IMR-90 (cell line): ENCODE data around the gene YJEFN3. TPM values are rescaled to one million over a fixed set of nuclear protein-coding genes. Genes with fewer than 3 reads are reported as not detected.

Experiments
- ATAC-seq: fragments of 200-7000 bp; cut with Tn5 transposase; 2 replicates; pipeline ENCODE4 v1.9.1; 2020; ENCODE audit warnings: low read depth, mild to moderate bottlenecking, moderate library complexity
- BruUV-seq: library from RNA; stranded (reverse); fragments of 400-500 nt; replicated peaks from 2 replicates; lab custom pipeline; 2021; lab: Mats Ljungman, UMichigan
- CTCF ChIA-PET: fragments of 300-600 bp; formaldehyde crosslinking; extraction: SDS; loops from one replicate; lab custom pipeline; 2021; ENCODE audit warnings: antibody characterized with exemption; lab: Yijun Ruan, JAX
- POLR2A ChIA-PET: fragments of 300-600 bp; sonication (Branson Sonifier 250); formaldehyde crosslinking; loops from one replicate; lab custom pipeline; 2022; ENCODE audit warnings: antibody characterized with exemption; ENCODE audit not compliant: unreplicated experiment; lab: Charles Lee
- DNase-seq: peaks from one replicate; pipeline ENCODE4 v3.0.0; 2013
- H2AFZ ChIP-seq: replicated peaks from 2 replicates; pipeline ENCODE3; 2013; ENCODE audit warnings: low read length, mild to moderate bottlenecking; ENCODE audit not compliant: poor library complexity
- H2AK5ac ChIP-seq: 2 replicates; pipeline ENCODE4 v1.6.1; 2013; ENCODE audit warnings: low read depth, low read length, inconsistent platforms
- H2AK9ac ChIP-seq: replicated peaks from 2 replicates; pipeline ENCODE3; 2013; ENCODE audit warnings: mild to moderate bottlenecking, low read depth, low read length, moderate library complexity; ENCODE audit not compliant: poor library complexity
- H2BK120ac ChIP-seq: 2 replicates; pipeline ENCODE4 v1.6.1; 2013; ENCODE audit warnings: low read depth, low read length, inconsistent platforms
- H2BK15ac ChIP-seq: 3 replicates; pipeline ENCODE4 v1.6.1; 2013; ENCODE audit warnings: low read depth, low read length, inconsistent platforms
- H2BK20ac ChIP-seq: 2 replicates; pipeline ENCODE4 v1.6.1; 2013; ENCODE audit warnings: low read depth, mild to moderate bottlenecking, inconsistent platforms, low read length, moderate library complexity
- H2BK5ac ChIP-seq: 2 replicates; pipeline ENCODE4 v1.6.1; 2013; ENCODE audit warnings: mild to moderate bottlenecking, low read depth, low read length, inconsistent platforms; ENCODE audit not compliant: poor library complexity, severe bottlenecking
- H3K14ac ChIP-seq: replicated peaks from 2 replicates; pipeline ENCODE4 v1.6.1; 2013; ENCODE audit warnings: low read depth, low read length, inconsistent platforms
- H3K18ac ChIP-seq: 2 replicates; pipeline ENCODE4 v1.6.1; 2013; ENCODE audit warnings: low read depth, low read length, control low read depth
- H3K23ac ChIP-seq: 2 replicates; pipeline ENCODE4 v1.6.1; 2013; ENCODE audit warnings: low read depth, low read length, inconsistent platforms
- H3K27ac ChIP-seq: 2 replicates; pipeline ENCODE4 v1.5.1; 2013; ENCODE audit warnings: mild to moderate bottlenecking, control low read depth, low read length; ENCODE audit not compliant: insufficient read depth
- H3K27me3 ChIP-seq: 2 replicates; pipeline ENCODE4 v1.6.1; 2013; ENCODE audit warnings: low read length; ENCODE audit not compliant: control insufficient read depth, insufficient read depth
- H3K36me3 ChIP-seq: 2 replicates; pipeline ENCODE4 v1.6.1; 2013; ENCODE audit warnings: low read length, mixed read lengths; ENCODE audit not compliant: control insufficient read depth, insufficient read depth
- H3K4ac ChIP-seq: 2 replicates; pipeline ENCODE4 v1.6.1; 2013; ENCODE audit warnings: low read depth, low read length, inconsistent platforms
- H3K4me1 ChIP-seq: 2 replicates; pipeline ENCODE4 v1.6.1; 2013; ENCODE audit warnings: low read length, mixed read lengths; ENCODE audit not compliant: control insufficient read depth, insufficient read depth
- H3K4me2 ChIP-seq: 2 replicates; pipeline ENCODE4 v1.6.1; 2013; ENCODE audit warnings: low read depth, mild to moderate bottlenecking, control low read depth, low read length, moderate library complexity
- H3K4me3 ChIP-seq: 2 replicates; pipeline ENCODE4 v1.5.1; 2013; ENCODE audit warnings: low read depth, mild to moderate bottlenecking, control low read depth, low read length, moderate library complexity; ENCODE audit not compliant: insufficient read depth
- H3K56ac ChIP-seq: 2 replicates; pipeline ENCODE4 v1.6.1; 2013; ENCODE audit warnings: low read length, inconsistent platforms; ENCODE audit not compliant: insufficient read depth; ENCODE audit errors: extremely low read depth
- H3K79me1 ChIP-seq, 2 experiments: 2 replicates each; pipeline ENCODE4 v1.6.1; 2013; ENCODE audit warnings: low read length in 2 of 2, inconsistent platforms in 1 of 2, low read depth in 1 of 2
- H3K9ac ChIP-seq: 2 replicates; pipeline ENCODE4 v1.6.1; 2013; ENCODE audit warnings: low read depth, low read length, control low read depth
- H3K9me1 ChIP-seq: 2 replicates; pipeline ENCODE4 v1.6.1; 2013; ENCODE audit warnings: low read length, inconsistent platforms; ENCODE audit not compliant: insufficient read depth
- H3K9me3 ChIP-seq: 2 replicates; pipeline ENCODE4 v1.6.1; 2013; ENCODE audit warnings: low read length; ENCODE audit not compliant: control insufficient read depth, insufficient read depth
- H4K20me1 ChIP-seq: 2 replicates; pipeline ENCODE4 v1.6.1; 2013; ENCODE audit warnings: low read length, inconsistent platforms; ENCODE audit not compliant: insufficient read depth
- H4K5ac ChIP-seq: 2 replicates; pipeline ENCODE4 v1.6.1; 2013; ENCODE audit warnings: mild to moderate bottlenecking, low read depth, low read length, control low read depth
- H4K8ac ChIP-seq, 2 experiments: 2 replicates each; pipeline ENCODE4 v1.6.1; 2013; ENCODE audit warnings: low read depth in 2 of 2, low read length in 2 of 2, control low read depth in 1 of 2, inconsistent platforms in 1 of 2
- H4K91ac ChIP-seq: 2 replicates; pipeline ENCODE4 v1.6.1; 2013; ENCODE audit warnings: low read depth, low read length, inconsistent platforms; ENCODE audit not compliant: insufficient read depth
- FOS ChIP-seq: fragments of 150-350 bp; IDR thresholded peaks from 2 replicates; pipeline ENCODE4 v1.6.1; 2016; ENCODE audit warnings: low read depth, low read length
- RCOR1 ChIP-seq: IDR thresholded peaks from 2 replicates; pipeline ENCODE4 v1.6.1; 2012; ENCODE audit warnings: mild to moderate bottlenecking, low read length, improper control_type of control experiment; ENCODE audit not compliant: insufficient replicate concordance
- SMC3 ChIP-seq: fragments of 150-350 bp; IDR thresholded peaks from 2 replicates; pipeline ENCODE4 v1.6.1; 2016; ENCODE audit warnings: low read depth, mild to moderate bottlenecking, antibody characterized with exemption, low read length, moderate library complexity
- WGBS, 2 experiments: methylation state at CpG; one replicate each; pipeline versions ENCODE4 v1.1.5 to v1.1.7; 2013; ENCODE audit warnings: missing lambda C conversion rate in 2 of 2; ENCODE audit not compliant: insufficient read length in 1 of 2; ENCODE audit errors: extremely low coverage in 2 of 2; 5-methylcytosine and 5-hydroxymethylcytosine counted together
- dilution Hi-C: fragments of 300-500 bp; cut with HindIII; formaldehyde crosslinking; loops from one replicate; pipeline ENCODE4 v1.14.3; 2018; ENCODE audit warnings: low sequenced_read_pairs; ENCODE audit not compliant: unreplicated experiment
- in situ Hi-C: fragments of 300-500 bp; cut with MboI; formaldehyde crosslinking; loops from 3 replicates; pipeline ENCODE4 v1.14.3; 2019; ENCODE audit warnings: low sequenced_read_pairs, inconsistent platforms, mixed read lengths
- intact Hi-C: fragments of 100-400 bp; cut with micrococcal nuclease; formaldehyde crosslinking; loops from 2 replicates; pipeline ENCODE4 v1.10.0; 2022
- polyA plus RNA-seq, 3 experiments: library from polyadenylated mRNA; depleted of rRNA; stranded (reverse); fragments of >200 nt; gene quantifications; 2 replicates each; pipeline ENCODE4 v1.2.3, GENCODE V29; 2012; ENCODE audit warnings: low replicate concordance in 1 of 3
- total RNA-seq: library from RNA; depleted of rRNA; stranded (reverse); fragments of >200 nt; gene quantifications from 2 replicates; pipeline ENCODE4 v1.2.3, GENCODE V29; 2012
- TF ChIP-seq, protein P1 (sequence below): fragments of 150-350 bp; IDR thresholded peaks from 2 replicates; pipeline ENCODE4 v1.6.1; 2017; ENCODE audit warnings: mild to moderate bottlenecking, antibody characterized with exemption, low read length, low read depth

YJEFN3 gene
- total and polyA plus RNA-seq, 2 of the 4 experiments (the other 2 are of a cell fraction): 0.72 to 4.0 TPM

DNA sequence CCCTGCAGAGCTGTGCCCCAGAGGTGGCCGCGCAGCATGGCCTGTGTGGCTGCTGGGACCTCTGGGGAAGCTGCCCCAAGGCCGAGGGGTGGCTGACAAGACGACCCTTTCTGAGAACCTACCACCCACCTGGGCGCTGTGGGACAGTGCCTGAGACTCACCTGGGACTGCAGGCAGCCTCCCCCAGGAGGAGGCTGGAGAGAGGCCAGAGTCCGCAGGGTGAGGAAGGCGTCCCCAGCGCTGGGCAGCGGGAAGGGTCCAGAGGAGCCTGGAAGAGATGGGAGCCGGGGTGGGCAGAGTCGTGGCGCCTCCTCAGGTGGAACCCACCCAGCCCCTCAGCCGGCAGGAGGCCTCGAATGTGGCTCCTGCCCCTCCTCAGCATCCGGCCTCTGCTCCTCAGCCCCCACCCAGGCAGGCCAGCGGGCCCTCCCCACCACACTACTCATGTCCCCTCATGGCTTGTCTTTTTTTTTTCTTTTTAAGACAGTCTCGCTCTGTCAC, 34.7 kb downstream of the YJEFN3 start:
- TF ChIP-seq SMC3: no peak
- no peak for TF ChIP-seq FOS
- no peak for TF ChIP-seq RCOR1
- TF ChIP-seq, protein P1, sequence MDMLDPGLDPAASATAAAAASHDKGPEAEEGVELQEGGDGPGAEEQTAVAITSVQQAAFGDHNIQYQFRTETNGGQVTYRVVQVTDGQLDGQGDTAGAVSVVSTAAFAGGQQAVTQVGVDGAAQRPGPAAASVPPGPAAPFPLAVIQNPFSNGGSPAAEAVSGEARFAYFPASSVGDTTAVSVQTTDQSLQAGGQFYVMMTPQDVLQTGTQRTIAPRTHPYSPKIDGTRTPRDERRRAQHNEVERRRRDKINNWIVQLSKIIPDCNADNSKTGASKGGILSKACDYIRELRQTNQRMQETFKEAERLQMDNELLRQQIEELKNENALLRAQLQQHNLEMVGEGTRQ: no peak
- H4K8ac ChIP-seq: no peak overlapping the region
- no peaks in the 10 kb centered on the region for H3K79me1 ChIP-seq
- no peak overlapping the region for H3K4me3 ChIP-seq
- no peak overlapping the region for H3K23ac ChIP-seq
- H2AK9ac ChIP-seq: no peak overlapping the region
- no peaks in the 10 kb centered on the region for H3K36me3 ChIP-seq
- no peak overlapping the region for H3K27ac ChIP-seq
- no peak overlapping the region for H3K56ac ChIP-seq
- in situ Hi-C loops (no loop called here), dilution Hi-C loops (no loop called here), intact Hi-C loops (no loop called here)
- H3K9me3 ChIP-seq: no peaks in the 10 kb centered on the region
- H3K4ac ChIP-seq: no peak overlapping the region
- CTCF ChIA-PET: no interaction called here
- H2BK15ac ChIP-seq: no peak overlapping the region
- H4K20me1 ChIP-seq: no peaks in the 10 kb centered on the region; the same call in 1 of the 2 replicates
- H3K9me1 ChIP-seq: no peaks in the 10 kb centered on the region; the same call in 1 of the 2 replicates
- H3K14ac ChIP-seq: no peak overlapping the region
- no TSS peak for BruUV-seq
- H3K18ac ChIP-seq: no peak overlapping the region
- 87% methylated on average over 4 of the region's 17 CpGs; no CpG with 5 or more reads in 1 of the 2 experiments for WGBS, 2 experiments
- H3K9ac ChIP-seq: no peak overlapping the region
- ATAC-seq: no peak
- H2BK20ac ChIP-seq: no peak overlapping the region
- H2BK5ac ChIP-seq: no peak overlapping the region
- H4K5ac ChIP-seq: no peak overlapping the region
- no peak overlapping the region for H2AK5ac ChIP-seq
- peaks cover 4% of the 10 kb centered on the region for H3K4me1 ChIP-seq
- H2BK120ac ChIP-seq: no peak overlapping the region
- no peak overlapping the region for H2AFZ ChIP-seq
- no peak for DNase-seq
- H4K91ac ChIP-seq: no peak overlapping the region
- POLR2A ChIA-PET: no interaction called here
- no peak overlapping the region for H3K4me2 ChIP-seq
- H3K27me3 ChIP-seq: no peaks in the 10 kb centered on the region
